ENCODE results near the gene URM1.
A peak's percentile ranks its signal among the peaks of the same experiment; 100 is the strongest.

The URM1 gene

GRCh38 chr9:128385496-128386460 lies 14.6 kb downstream of the URM1 start:
- H3K27me3 ChIP-seq = no peaks in the 10 kb centered on the region
- H3K36me3 ChIP-seq = peaks cover 53% of the 10 kb centered on the region
- no peak overlapping the region for H3K4me3 ChIP-seq (ENCODE audit: low read depth, low read length)
- no peak for TF ChIP-seq CTCF (IDR thresholded peaks at IDR 0.05; ENCODE audit: low read depth, low read length)
- no peak for DNase-seq
- no peaks in the 10 kb centered on the region for H3K9me3 ChIP-seq
- peaks cover 29% of the 10 kb centered on the region for H3K4me1 ChIP-seq

DNA sequence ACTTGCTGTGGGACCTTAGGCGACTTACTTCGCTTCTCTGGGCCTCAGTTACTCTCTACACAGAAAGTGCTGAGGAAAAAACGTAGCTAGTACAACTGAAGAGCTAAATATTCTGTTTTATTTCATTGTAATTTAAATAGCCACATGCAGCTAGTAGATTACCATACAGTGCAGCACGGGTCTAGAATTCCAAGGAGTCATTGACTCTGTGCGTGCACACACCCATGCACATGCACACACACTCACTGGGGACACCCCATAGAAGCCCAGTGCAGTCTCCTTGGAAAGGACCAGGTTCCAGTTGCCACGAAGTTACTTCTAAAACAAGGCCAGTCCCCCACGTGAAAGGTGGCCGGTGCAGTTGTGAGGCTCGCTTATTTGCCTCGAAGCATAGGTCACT lies 17.0 kb downstream of the URM1 start:
- H3K4me3 ChIP-seq (ENCODE audit: low read depth, low read length) = no peak overlapping the region
- H3K27me3 ChIP-seq = no peaks in the 10 kb centered on the region
- TF ChIP-seq CTCF (IDR thresholded peaks at IDR 0.05; ENCODE audit: low read depth, low read length) = no peak
- no peak for DNase-seq
- peaks cover 15% of the 10 kb centered on the region for H3K4me1 ChIP-seq
- H3K9me3 ChIP-seq = no peaks in the 10 kb centered on the region
- peaks cover 53% of the 10 kb centered on the region for H3K36me3 ChIP-seq

DNA sequence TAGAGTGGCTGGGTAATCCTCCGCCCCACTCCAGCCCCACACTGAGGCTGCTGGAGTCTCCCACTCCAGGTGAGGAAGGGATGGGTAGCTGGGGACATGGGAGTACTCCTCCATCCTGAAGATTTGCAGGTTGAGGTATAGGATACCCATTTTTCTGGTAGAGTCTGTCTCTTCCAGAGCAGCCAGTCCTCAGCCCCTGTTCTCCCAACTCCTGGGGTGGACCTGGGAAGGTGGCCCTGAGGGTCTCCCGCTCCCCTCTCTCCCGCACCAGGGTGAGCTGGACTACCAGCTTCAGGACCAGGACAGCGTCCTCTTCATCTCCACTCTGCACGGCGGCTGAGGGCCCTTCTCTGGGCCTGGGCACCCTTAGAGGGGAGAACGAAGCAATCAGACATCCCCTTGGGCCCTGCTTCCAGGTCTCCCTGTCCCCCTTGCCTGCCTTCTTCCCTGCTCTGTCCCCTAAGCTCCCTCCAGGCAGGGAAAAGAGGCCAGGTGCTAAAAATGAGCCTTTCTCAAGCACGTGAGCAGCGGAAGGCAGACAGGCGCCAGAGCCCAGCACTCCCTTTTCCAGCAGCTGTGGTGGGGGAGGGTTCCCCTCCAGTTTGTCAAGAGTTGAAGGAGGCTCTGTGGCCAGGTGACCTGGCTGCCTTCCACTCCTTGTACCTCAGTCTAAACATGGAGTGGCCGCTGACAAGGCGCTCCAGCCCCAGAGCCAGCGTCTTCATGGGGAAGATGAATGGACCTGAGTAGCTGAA lies 18.4 kb downstream of the URM1 start:
- no peak overlapping the region for H3K4me3 ChIP-seq (ENCODE audit: low read depth, low read length)
- no peaks in the 10 kb centered on the region for H3K9me3 ChIP-seq
- peak; percentile 29 for DNase-seq
- peaks cover 46% of the 10 kb centered on the region for H3K36me3 ChIP-seq
- H3K4me1 ChIP-seq = peaks cover 15% of the 10 kb centered on the region
- no peaks in the 10 kb centered on the region for H3K27me3 ChIP-seq
- TF ChIP-seq CTCF (IDR thresholded peaks at IDR 0.05; ENCODE audit: low read depth, low read length) = no peak

DNA sequence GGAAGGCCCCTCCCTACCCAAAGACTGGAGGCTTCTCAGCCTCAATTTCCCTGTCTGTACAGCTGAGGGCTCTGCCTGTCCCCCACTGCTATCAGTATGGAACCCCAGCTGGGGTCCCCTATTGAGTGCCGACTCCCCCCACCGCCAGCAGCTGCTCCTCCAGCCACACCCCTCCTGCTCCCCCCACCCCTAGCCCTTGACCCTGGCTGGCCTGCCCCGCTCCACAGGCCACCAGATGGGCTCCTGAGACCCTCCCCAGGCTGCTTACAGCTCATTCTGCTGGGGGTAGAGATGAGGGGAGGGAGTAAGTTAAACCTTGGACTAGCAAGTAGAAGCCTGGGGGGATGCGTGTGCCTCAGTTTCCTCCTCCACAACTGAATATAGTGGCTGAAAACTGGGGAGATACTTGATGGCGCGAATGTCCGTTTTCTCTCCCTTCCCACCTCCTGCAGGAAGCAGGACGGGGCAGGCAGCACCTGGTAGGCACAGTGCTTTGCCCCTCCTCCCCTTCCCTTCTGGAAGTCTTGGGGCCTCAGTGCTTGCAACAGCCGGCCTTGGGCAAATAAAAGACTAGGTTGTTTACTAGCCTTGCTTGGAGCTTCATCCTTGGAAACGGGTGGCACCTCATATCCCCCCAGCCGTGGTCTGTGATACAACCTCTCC lies 19.1 kb downstream of the URM1 start:
- H3K4me1 ChIP-seq = peaks cover 15% of the 10 kb centered on the region
- peaks cover 44% of the 10 kb centered on the region for H3K36me3 ChIP-seq
- no peak for DNase-seq

More for the DNA sequence above, 19.1 kb downstream of the URM1 start:
- Histone ChIP-seq H3K27me3 (no peaks in the 10 kb centered on the region), H3K4me3 (ENCODE audit: low read depth, low read length) (no peak overlapping the region), H3K9me3 (no peaks in the 10 kb centered on the region)
- TF ChIP-seq CTCF (IDR thresholded peaks at IDR 0.05; ENCODE audit: low read depth, low read length) = no peak
